GM19463 (cell line): ENCODE data around the gene TANGO6.

ENCODE experiments used
- ATAC-seq: cut with Tn5 transposase; IDR thresholded peaks from one replicate; pipeline ENCODE4 v1.9.1; 2021; ENCODE audit warnings: mild to moderate bottlenecking, moderate library complexity; ENCODE audit not compliant: unreplicated experiment

The TANGO6 gene

DNA sequence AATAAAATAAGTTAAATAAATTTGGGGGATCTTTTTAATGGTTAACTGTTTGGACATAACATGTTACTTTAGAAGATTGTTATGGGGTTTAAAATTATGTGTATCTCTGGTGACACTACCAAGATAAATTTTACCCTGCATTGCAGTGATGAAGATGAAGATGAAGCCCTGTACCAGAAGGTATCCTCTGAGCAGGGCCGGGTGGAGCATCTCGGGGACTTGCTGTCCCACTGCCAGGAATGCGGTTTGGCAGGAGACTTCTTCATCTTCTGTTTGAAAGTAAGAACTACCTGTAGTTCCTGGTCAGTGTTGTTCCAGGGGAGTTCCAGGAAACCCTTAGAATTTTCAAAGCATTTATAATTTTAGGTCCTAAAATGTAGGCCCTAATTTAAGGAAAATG lies 64.0 kb downstream of the TANGO6 start:
- ATAC-seq = no peak

DNA sequence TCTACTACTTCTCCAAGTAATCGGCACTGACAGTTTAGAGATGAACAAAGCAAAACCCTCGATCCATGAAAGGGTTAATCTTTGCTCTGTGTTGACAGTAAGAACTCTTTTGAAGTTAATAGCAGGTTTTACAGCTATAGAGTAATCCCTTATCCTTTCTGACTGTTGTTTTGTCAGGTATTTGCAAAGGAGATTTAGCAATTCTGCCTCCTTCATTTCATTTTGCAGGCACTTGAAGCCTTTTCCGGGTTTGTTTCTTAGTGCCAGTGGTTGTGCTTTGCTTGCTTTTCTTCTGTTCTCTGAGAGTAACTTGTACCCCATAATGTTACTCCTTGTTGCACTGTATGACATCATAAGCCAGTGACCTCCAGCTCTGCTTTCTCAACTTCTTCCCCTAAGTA lies 64.5 kb downstream of the TANGO6 start:
- no peak for ATAC-seq

DNA sequence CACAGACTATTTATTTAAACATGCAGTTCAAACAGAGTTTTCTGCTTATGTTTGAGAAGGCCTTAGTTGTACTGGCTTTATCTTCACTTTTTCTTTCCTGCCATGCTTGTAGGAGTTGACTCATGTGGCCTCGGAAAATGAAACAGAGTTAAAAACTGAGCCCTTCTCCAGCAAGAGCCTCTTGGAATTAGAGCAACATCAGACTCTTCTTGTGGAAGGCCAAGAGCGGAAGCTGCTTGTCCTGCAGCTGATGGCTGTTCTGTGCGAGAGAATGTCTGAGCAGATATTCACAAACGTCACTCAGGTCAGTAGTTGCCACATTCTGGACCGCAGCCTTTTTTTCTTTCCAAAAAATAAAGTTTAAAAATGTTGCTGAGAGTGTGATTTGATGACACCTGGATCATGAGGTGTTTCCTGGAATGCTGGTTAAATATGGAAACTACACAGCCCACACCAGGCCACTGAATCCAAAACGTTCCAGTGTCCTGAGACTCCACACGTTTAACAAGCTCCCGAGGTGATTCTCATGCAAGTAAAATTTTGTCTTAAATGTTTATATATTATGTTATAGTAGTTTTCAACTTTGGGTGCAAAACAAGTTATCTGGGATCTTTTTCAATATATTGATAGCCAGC lies 65.9 kb downstream of the TANGO6 start:
- no peak for ATAC-seq

GRCh38 chr16:68910051-68910450 lies 66.7 kb downstream of the TANGO6 start:
- no peak for ATAC-seq

- no peak for ATAC-seq
Observed at GRCh38 chr16:68915589-68915988, 72.3 kb downstream of the TANGO6 start.

DNA sequence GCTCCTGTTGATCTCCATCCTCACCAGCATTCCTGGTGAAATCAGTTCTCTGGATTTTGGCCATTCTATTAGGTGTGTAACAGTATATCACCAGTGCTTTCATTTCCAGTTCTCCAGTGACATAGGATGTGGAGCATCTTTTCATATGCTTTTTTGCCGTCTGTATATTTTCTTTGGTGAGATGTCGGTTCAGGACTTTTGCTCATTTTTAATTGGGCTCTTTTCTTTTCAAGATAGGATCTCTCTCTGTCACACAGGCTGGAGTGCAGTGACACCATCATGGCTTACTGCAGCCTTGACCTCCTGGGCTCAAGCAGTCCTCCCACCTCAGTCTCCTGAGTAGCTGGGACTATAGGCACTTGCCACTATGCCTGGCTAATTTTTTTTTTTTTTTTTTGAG lies 74.2 kb downstream of the TANGO6 start:
- ATAC-seq = no peak

GRCh38 chr16:68920349-68920748 lies 77.0 kb downstream of the TANGO6 start:
- no peak for ATAC-seq

DNA sequence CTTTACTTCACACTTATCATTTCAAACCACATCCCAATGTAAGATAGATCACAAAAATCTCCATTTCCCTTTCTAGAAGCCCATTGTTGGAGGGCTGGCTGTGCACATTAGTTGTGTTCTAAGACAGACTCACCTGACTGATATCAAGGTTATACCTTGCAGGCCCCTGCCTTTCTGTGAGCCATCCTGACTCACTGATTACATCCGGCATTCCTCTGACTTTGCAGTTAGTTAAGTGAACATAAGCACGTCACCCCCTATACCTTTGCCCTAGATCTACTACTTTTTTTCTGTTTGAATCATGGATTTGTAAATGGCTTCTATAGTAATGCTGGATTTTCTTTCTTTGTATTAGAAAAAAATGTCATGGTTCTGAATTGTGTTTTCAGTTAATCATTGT lies 78.3 kb downstream of the TANGO6 start:
- ATAC-seq = no peak

DNA sequence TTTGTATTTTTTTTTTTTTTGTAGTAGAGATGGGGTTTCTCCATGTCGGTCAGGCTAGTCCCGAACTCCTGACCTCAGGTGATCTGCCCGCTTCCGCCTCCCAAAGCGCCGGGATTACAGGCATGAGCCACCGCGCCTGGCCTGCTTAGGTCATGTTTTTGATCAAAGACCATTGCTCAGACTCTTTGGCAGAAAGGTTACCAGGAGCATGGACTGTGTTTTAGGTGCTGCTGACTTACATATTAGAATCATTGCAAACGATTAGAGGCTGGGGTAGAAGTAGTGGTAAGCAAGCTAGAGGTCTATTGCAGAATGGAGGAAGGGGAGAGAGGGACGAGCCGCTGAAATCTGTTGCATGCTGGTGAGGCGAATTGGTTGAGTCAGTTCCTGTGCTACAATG lies 79.8 kb downstream of the TANGO6 start:
- ATAC-seq = no peak

- ATAC-seq = no peak
Observed at GRCh38 chr16:68927018-68927417, 83.7 kb downstream of the TANGO6 start.

DNA sequence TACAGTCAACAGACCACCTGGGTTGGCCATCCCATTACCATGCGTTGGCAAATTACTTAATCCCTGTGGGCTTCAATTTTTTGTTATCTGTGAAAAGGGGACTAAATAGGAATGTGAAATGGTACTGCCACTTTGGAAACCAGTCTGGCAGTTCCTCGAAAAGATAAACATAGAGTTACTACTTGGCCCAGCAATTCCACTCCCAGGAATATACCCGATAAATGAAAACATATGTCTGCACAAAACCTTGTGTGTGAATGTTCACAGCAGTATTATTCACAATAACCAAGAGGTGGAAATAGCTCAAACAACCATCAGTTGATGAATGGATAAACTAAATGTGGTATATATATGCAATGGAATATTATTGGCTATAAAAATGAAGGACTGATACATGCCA lies 87.9 kb downstream of the TANGO6 start:
- no peak for ATAC-seq

- ATAC-seq = no peak
Observed at GRCh38 chr16:68934402-68934801, 91.1 kb downstream of the TANGO6 start.

DNA sequence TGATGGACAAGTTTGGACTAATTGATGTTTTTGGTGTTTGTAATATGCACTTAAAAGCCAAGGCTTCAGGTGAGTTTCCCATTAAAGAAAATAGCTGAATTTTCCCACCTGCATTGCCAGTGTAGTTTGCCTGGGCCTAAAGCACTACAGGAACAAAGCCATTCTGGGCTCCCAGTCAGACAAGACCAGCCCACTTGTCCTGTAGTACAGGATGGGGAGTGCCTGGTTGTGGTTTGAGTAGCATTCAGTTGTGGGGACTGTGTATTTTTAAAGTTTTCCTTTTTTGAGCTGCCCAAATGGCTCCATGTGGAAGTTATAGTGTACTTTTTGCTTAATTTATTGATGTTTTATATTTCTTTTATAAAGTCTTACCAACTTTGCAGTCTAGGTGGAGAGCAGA lies 91.7 kb downstream of the TANGO6 start:
- no peak for ATAC-seq

GRCh38 chr16:68936736-68937631 lies 93.7 kb downstream of the TANGO6 start:
- no peak for ATAC-seq

GRCh38 chr16:68939692-68940320 lies 96.5 kb downstream of the TANGO6 start:
- no peak for ATAC-seq

GRCh38 chr16:68940816-68941215 lies 97.5 kb downstream of the TANGO6 start:
- ATAC-seq = no peak

- no peak for ATAC-seq
Observed at GRCh38 chr16:68943961-68944360, 100.6 kb downstream of the TANGO6 start.

GRCh38 chr16:68948230-68948910 lies 105.0 kb downstream of the TANGO6 start:
- ATAC-seq = no peak

GRCh38 chr16:68951991-68952877 lies 108.9 kb downstream of the TANGO6 start:
- no peak for ATAC-seq

GRCh38 chr16:68954911-68955635 lies 111.7 kb downstream of the TANGO6 start:
- no peak for ATAC-seq
